HG03432 (cell line): ENCODE results near the gene STK11IP.

ENCODE experiments used
- ATAC-seq: cut with Tn5 transposase; IDR thresholded peaks from one replicate; pipeline ENCODE4 v1.9.1; 2021; ENCODE audit warnings: mild to moderate bottlenecking, moderate library complexity; ENCODE audit not compliant: unreplicated experiment

STK11IP gene

DNA sequence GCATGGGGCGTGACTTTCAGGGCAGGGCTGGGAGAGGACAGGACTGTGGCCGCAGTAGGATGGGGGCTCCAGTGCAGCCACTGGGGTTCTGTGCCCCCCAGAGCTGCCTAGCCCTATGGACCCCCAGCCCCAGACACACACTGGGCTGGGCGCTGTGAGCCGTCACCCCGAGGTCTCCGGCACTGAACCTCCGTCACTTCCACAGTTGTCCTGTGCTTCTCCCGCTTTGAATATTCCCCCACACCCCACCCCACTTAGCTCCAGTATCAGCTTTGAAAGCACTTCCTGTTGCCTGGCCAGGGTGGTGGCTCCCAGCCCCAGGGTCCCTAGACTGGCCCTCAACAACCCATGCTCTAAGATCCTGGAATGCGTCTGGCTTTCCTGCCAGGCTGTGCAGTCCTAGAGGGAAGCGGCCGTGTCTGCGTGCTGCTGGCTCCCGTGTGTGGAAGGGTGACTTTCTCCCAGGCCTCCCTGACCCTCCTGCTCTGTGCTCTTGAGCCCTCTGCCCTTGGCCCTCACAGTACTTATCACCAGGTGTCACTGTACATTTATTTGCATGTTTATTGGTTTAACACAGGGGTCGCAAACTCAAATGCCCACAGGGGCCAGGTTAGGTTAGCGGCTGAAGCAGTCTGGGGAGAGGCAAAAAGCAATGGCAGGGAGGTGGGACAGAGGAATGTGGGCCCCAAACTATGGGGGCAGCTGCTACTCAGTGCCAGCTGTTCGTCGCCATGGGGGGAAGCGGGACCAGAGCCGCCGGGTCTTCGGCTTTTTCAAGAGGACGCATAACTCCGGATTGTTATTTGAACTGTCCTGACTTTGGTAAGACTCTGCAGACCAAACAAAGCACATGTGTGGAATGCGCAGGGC, 36.2 kb upstream of the STK11IP start:
- ATAC-seq, result no peak

GRCh38 chr2:219562049-219563020, 35.3 kb upstream of the STK11IP start:
- ATAC-seq, result no peak

GRCh38 chr2:219563271-219563928, 34.3 kb upstream of the STK11IP start:
- ATAC-seq, result no peak

DNA sequence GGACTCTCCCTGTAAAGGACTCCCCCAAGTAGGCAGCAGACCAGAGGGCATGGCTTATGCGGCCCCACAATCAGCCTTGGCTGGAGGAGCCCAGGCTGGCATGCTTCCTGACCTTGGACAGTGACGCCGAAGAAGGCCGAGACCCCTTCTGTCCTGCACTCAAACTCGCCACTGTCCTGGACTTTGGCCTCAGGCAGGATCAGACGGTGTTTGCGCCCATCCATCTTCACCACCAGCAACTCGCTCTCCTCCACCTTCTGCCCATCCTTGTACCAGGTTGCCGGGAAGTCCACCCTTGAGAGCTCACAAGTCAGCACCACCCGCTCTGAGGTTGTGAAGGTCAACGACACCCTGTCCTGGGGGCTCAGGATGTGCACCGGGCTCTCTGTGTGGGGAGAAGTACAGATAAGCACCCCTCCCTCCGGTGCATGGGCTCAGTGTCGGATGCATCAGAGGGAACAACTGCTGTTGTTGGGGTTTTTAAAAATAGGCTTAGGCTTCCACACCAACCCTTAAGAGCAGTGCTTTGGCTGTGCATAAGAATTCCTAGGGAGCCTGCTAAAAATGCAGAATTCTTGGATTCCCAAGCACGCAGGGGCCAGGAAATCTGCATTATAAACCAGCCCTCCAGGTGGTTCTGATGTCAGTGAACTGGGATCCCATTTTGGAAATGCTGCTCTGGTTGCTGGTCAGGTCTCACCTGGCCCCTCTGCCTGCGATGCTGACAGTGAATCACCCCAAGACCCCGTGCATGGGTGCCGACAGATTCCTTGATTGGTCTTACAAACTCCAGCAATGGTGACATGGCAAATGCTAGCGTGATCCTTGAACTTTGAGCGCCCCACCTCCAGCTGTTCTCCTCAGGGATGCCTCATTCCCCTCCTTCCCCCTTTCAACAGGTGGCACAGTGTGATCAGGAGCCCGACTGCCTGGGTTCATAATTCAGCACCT, 32.3 kb upstream of the STK11IP start:
- no peak for ATAC-seq

- ATAC-seq, result no peak
These were observed 31.0 kb upstream of the STK11IP start for GRCh38 chr2:219566640-219567039.

GRCh38 chr2:219567131-219567530, 30.5 kb upstream of the STK11IP start:
- no peak for ATAC-seq

- no peak for ATAC-seq
These were observed 29.8 kb upstream of the STK11IP start for GRCh38 chr2:219567791-219568361.

- no peak for ATAC-seq
These were observed 28.6 kb upstream of the STK11IP start for GRCh38 chr2:219569041-219569440.

- no peak for ATAC-seq
These were observed 28.0 kb upstream of the STK11IP start for GRCh38 chr2:219569635-219570034.

DNA sequence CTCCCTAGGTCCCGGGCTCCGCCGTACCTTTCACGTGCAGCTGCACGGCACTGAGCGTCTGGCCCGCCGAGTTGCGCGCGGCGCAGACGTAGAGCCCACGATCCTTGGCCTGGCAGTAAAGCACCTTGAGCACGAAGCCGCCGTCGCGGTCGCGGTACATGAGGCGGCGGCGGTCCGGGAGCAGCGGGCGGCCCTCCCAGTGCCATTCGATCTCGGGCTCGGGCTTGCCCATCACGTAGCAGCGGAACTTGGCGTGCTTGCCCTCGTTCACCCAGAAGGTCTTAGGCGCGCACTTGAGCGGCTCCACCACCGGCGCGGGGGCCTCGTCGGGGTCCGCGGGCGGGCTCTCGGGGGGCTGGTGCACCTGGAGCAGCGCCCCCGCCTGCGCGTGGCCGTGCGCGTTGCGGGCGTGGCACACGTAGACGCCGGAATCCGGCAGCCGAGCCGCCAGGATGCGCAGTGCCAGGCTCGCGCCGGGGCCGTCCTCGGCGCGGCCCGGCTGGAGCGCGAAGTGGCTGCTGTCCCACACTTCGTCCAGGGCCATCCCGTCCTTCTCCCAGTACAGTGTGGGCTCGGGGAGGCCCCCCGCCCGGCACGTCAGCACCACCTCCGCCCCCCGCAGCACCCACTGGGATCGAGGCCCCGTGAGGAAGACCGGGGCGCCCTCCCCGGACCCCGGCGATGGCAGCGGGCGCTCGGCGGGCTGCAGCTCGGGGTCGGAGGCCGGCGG, 27.3 kb upstream of the STK11IP start:
- no peak for ATAC-seq

- no peak for ATAC-seq
These were observed 26.7 kb upstream of the STK11IP start for GRCh38 chr2:219570924-219571310.

DNA sequence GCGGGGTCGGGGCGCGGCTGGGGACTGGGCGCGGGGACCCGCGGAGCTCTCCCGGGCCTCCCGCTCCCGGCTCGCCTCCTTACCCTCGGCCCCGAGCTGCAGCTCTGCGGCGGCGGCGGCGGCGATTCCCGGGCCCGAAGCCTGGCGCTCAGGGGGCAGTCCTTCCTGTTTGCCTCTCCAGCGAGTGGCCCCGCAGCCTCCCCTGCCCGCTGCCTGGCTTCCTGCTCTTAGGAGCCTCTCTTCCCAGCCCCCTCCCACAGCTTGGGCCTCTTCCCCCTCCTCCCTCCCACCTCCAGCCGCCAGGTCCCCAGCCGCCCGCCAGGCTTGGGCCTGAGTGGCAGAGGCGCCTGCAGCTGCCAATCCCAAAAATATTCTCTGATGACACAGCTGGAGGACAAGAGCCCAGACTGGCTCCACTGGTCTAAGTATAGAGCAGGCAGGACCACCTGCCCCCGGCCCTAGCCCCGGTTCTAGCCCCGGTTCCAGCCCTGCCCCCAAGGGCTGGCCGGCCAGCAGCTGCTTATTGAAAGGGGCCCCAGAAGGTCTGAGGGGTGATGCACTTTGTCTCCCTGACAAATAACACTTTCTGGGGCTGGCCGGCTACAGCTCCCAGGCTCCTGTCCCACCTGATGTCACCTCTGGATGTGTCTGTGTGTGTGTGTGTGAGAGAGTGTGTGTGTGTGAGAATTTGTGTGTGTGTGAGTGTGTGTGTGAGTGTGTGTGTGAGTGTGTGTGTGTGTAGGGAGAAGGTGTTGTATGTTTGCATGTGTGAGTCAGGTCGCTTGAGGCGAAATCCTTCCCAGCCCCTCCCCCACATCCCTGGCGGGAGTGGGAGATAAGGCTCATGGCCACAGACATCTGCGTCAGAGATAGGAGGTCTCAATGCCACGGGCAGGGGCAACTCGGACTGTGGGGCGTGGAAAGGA, 26.1 kb upstream of the STK11IP start, which contains the start of gene OBSL1:
TSS of gene OBSL1 (minus strand) at position 229 of the 926 bp plus-strand sequence. CDS start 307 bp downstream, outside the sequence.
- ATAC-seq, result no peak

DNA sequence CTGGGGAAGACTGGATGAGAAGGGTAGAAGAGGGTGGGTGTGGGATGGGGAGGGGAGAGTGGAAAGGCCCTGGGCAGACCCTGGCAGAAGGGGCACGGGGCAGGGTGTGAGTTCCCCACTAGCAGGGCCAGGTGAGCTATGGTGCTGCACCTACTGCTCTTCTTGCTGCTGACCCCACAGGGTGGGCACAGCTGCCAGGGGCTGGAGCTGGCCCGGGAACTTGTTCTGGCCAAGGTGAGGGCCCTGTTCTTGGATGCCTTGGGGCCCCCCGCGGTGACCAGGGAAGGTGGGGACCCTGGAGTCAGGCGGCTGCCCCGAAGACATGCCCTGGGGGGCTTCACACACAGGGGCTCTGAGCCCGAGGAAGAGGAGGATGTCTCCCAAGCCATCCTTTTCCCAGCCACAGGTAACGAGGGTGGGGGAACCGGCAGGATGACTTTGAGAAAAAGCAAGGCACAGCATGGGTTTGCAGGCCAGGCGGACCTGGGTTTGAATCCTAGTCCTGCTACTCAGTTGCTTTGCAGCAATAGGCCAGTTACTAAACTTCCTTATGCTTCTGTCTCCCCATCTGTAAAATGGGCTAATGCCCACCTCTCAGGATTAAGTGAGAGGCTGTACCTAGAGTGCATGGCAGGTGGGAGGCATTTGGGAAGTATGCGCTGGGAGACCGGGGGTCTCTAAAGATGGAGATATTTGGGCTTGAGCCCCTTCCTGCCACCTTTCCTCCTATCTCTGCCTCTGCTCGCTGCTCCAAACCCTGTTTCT, 25.2 kb upstream of the STK11IP start, which contains the start of gene INHA:
TSS of gene INHA (plus strand) at position 74 of the 765 bp plus-strand sequence. CDS start at position 139, 65 bp downstream.
- no peak for ATAC-seq

DNA sequence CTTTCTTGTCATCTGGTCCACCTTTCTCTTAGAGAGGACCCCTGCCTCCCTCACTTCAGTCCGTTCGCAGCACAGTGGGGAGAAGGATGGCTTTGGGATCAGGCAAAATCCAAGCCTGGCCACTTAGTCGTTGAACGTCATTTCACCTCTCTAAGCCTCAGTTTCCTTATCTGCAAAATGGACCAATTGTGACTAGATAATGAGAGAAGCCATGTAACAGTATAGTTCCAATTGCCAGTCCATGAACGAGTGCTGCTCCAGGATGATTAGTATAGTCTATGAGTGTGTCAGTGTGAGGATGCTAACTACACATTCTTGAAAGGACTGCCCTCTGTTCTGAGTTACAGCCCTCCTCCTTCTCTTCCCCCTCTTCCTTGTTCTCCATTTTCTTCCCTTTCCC, 24.5 kb upstream of the STK11IP start:
- ATAC-seq, result no peak

- ATAC-seq, result no peak
These were observed 23.0 kb upstream of the STK11IP start for GRCh38 chr2:219574484-219575311.
